ENCODE data around the gene STRIP1.
A peak's percentile ranks its signal among the peaks of the same experiment; 100 is the strongest.
"Not testable (repeated sequence)": the region's sequence is repeated elsewhere in the genome, so short reads cannot be mapped to it uniquely, and the experiment has no call there.

STRIP1 gene

DNA sequence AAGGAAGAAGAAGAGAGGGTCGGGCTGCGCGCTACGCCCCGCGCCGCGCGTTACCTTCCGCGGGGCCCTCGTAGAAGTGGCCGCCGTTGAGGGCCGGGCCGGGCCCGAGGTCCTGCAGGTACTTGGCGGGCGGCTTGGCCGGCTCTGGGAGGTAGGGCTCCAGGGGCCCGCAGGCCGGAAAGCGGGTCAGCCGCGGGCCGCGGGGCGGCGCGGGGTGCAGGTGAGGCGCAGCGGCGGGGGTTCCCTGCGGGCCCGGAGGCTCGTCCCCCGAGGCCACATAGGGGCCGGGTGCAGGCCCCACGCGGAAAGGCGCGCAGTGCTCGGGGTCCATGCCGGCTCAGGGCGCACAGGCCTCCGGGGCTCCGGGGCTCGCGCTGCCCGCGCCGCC, 35.9 kb downstream of the STRIP1 start:
- no peak for DNase-seq

DNA sequence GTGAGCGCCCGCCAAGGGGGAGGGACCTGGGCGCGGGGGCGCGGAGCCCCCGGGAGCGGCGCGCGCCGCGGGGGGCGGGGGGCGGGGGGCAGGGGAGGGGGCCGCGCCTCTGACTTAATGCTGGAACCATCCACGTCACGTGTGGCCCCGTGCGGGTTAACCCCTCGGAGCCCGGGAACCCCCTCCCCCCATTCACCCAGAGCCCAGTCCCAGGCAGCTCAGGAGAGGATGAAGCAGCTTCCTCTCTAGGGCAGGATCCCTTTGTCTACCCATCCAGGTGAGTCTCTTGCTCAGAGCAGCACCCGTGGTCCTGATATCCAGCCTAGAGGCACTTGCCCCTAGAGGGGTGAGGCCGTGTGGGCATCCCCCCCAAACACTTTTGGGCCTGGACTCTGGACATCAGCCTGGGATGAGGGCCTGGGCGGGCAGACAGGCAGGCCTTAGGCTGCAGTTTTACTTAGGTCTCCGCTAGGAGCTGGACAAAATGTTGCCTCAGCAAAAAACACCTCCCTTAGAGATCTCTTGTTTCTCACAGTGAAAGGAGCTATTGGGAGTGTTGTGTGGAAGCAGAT, 36.3 kb downstream of the STRIP1 start, which contains the start of gene ALX3:
TSS of gene ALX3 (minus strand) at position 2 of the 572 bp plus-strand sequence. CDS start 60 bp downstream, outside the sequence.
- DNase-seq, result no peak

DNA sequence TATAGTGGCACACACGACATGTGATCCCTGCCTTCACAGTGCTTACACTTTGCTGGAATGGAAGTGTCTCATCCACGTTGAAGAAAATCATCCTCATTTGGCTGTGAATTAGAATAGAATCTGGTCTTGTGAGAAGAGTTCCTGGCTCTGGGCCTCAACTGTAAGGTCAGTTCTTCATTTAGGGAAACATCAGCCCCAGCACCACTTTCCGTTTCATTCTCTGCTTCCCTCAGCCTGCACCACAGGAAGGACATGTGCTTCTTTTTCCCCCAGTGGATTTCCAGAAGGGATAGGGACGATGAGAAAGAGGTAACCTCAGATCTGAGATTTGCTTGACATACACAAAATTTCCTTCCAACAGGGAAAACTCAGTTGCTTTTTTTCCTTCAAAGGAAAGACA, 39.7 kb downstream of the STRIP1 start:
- no peak for DNase-seq

DNA sequence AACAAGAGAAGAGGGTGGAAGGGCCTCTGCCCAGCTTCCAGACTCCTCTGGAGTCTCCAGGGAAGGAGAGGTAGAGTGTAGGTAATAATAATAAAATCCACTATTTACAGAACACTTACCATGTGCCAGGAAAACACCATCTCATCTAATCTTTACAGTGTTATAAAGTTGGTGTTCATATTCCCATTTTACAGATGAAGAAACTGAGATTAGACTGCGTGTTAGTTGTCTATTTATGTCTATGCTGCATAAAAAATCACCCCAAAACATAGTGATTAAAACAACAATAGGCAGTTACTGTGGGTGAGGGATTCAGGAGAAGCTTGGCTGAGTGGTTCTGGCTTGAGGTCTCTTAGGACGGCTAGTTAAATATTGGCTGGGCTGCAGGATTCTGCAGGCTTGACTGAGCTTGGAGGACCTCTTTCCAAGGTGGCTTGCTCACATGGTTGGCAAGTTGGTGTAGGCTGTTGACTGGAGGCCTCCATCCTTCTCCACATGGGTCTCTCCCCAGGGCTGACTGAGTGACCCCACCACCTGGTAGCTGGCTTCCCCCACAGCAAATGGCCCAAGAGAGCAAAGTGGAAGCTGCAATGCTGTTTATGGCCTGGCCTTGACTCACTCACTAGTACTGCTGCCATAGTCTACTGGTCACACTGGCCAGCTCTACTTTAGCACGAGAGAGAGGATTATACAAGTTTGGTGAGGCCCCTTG, 42.5 kb downstream of the STRIP1 start:
- DNase-seq, result no peak

DNA sequence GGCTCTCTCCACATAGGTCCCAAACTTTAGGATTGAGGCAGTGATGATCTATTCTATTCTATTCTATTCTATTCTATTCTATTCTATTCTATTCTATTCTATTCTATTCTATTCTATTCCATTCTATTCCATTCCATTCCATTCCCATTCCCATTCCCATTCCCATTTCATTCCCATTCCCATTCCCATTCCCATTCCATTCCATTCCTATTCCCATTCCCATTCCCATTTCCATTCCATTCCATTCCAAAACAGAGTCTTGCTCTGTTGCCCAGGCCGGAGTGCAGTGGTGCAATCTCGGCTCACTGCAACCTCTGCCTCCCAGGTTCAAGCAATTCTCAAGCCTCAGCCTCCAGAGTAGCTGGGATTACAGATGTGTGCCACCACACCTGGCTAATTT, 45.6 kb downstream of the STRIP1 start:
- DNase-seq, result not testable (repeated sequence)

DNA sequence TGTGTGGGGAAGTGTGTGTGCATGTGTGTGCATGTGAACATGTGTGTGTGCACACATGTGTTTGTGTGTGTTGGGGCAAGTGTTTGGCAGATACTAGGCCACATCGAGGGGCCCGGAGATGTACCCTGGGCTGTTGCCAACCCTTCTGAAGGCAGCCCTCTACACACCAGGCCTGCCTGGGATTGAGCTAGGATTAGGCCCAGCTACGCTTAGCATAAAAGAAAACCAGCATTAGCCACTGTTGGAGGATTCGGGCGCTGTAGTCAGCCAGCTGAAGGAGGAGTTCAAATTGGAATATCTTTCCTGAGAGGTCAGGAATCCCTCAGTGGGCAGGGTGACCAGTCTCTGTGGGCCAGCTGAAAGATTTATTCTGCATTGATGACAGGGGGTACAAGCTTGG, 46.6 kb downstream of the STRIP1 start:
- no peak for DNase-seq

DNA sequence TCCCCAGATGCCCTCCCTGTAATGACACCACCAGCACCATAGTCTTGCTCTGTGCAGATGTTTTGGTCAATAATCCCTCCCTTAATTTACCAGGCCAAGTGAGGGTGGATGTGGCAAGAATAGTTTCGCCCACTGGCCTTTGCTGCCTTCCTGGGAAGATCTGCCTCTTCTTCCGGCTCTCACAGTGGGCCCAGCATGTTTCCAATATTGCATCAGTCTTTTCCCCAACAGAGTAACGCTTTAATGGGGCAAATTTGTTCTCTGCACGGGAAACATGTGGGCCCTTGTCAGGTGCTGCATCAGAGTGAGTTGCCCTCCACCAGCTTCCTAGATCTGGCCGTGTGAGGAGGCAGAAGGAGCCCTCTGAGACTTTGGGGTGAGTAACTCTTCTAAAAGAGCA, 48.1 kb downstream of the STRIP1 start:
- DNase-seq, result no peak

DNA sequence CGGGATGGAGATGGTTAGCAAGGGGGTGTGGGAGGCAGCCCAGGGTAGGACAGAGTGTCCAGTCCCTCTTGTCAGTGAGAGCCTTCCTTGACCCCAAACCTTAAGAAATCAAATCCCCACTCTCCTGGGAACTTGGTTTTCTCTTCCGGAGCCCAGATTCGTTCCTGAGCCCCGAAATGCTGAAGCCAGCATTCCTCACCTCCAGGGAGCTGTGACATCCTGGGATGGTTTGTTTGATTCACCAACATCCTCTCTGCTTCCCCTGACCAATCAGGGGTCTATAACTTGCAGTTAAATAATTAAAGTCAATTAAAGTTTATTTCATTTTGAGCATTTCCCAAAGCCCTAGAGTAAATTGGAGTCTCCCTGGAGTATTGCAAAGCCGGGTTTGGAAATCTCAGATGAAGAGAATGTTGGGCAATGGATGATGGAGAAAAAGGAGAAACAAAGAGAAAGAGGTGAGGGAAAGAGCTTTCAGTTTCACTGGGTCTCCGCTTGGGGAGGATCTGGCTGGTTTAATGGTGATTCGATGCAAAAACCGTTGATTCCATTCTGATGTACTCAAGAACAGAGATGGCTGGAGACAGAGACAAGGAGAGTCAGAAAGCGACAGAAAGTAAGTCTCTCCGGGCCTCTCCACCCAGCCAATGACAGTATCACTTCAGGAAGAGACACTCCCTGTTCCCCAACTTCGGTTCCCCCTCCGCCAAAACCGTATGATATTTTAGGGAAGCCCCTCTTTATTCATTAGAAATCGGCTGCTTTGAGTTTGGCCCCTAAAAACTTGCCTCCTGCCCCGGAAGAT, 48.8 kb downstream of the STRIP1 start:
- no peak for DNase-seq

DNA sequence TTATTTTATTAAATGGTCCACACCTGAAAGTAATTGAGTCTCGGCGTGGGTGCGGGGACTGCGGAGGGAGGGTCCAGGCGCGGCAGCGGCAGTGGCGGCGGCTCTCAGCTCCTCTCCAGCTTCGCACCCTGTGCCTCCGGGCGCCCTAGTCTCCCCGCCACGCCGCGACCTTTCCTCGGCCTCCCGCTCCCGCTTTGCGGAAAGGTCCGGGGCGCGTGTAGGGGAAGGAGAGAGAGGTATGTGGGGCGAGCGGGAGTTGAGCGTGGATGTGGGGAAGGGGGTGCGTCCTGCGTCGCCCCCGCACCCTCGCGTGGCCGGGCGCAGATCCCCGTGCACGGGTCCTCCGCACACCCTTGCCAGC, 49.4 kb downstream of the STRIP1 start:
- DNase-seq, result no peak

DNA sequence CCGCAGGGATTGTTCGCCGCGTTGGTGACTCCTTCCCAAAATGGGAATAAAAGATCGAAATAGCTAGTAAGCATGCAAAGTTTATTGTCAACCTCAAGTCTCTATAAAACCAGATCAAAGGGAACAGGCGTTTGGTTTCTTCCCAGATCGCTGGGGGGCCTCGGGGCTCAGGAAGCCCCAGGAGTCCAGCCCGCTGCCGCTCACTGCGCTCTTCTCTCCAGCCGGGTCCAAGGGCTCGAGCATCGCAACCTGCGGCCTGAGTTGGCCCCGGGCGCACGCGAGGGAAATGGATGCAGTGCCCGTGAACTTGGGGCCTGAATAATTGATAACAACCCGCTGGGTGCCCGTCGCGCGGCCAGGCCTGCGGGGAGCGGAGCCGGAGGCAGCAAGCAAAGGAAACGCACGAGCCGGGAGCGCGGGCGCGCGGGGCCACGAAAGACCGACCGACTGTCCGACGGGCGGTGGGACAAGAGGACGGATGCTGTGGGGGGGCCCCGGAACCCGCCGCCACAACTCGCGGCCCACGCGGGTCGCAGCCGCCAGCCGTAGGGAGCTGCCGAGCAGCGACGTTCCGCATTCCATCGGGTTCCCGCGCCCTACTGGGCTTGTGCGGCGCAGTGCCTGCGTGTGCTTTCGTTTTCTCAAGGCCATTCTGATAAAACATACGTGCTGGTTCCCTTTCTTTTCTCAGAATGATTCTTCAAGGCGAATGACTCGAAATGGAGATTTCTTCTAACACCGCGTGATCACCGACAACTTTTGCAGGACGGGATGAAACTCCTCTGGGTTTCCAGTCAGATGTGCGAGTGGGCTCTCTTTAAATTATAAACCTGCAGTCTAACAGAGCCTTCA, 50.0 kb downstream of the STRIP1 start:
- no peak for DNase-seq

DNA sequence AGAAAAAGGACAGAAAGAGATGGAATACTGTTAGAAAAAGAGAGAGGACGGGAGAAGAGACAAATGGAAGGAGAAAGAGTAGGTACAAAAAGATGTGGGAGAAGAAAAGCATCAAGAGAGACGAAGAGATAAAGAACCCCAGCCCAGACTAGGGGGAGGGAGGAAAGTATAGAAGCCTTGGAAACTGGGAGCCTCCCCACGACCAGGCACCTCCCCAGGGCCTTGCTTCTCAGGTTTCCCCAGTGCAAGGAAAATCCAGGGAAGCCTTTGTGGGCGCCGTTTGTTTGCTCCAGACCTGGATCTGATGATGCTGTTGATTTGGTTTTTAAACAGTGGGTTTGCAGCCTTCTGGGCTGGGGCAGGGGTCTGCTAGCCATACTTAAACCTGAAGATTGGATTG, 51.2 kb downstream of the STRIP1 start:
- DNase-seq, result no peak

DNA sequence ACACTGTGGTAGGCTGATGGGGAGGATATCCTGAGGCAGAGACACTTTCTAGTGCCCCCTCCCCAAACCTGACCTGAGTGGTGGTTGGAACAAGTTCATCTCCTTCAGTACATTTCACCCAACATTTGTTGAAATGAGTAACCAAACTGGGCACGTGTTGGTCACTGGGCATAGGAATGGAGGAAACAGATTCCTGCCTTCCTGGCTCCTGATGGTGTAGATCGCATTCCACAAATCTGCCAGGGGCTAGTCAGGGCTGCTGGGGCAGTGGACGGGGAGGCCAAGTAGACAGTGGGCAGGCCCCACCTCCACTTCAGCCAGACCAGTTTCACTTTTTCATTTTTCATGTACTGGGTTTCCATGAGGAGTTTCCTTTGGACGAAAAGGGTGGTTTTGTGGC, 52.5 kb downstream of the STRIP1 start:
- no peak for DNase-seq

DNA sequence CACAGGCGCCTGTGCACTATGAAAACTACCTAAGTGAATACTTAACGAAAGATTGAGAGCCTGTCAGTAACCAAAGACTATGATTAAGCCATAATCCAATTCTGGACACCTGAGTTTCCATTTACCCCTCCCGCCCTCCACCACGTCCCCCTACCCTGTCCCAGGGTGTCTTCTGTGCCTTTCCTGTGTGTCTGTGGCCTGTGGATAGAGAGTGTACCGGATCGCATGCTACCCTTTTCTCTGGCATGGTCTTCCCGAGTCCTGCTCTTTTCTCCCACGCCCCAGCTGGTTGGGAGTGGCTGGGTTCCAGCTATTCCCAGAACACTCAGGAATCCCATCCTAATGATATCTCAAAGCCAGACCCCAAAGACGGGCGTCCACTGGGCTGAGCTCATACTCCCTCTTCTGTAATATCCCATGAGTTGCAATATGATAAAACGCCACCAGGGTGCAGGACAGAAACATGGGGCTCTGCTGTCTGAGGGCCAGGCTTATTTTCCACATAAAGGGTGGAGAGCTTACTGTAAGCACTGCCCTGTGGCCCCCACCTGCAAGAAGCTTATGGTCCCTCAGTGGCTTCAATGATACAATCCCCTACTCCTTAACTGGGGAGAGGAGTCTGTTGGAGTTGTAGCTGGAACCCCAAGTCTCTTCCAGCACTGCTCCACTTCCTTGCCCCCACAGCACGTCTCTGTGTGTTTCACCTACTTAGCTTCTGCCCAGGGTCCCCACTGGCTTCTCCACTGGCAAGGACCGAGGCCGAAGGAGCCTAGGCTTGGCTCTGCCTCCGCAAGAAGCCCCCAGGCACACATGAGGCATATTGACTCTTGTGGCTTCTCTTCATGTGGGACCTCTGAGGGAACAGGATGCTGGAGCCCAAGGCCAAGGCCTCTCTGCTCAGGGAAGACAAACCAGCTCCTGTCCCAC, 53.7 kb downstream of the STRIP1 start:
- DNase-seq, result peak; percentile 25 to 34

DNA sequence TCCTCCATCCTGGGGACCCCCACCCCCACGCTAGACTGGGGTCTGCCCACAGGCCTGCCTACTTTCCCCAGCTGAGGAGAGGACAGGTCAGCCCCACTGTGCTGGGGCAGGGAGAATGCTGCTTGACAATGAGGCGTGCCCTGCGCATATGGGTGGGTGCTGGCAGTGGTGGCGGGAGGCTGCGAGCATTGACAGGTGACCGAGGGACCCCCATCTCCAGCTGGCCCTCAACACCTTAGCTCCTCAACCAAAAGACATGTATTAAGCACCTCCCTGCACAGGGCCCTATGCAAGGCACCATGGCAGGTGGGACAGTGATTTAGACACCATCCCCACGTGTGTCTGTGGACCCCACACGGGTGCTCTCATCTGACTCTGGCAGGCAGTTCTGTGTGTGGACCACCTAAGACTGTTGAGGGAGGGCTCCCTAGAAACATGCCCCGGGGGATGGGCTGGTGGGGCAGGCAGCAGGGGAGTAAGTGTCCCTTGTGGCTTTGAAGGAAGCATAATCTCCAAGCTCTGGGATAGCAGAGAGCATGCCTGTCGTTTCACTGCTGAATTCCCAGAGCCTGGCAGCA, 54.4 kb downstream of the STRIP1 start:
- no peak for DNase-seq

DNA sequence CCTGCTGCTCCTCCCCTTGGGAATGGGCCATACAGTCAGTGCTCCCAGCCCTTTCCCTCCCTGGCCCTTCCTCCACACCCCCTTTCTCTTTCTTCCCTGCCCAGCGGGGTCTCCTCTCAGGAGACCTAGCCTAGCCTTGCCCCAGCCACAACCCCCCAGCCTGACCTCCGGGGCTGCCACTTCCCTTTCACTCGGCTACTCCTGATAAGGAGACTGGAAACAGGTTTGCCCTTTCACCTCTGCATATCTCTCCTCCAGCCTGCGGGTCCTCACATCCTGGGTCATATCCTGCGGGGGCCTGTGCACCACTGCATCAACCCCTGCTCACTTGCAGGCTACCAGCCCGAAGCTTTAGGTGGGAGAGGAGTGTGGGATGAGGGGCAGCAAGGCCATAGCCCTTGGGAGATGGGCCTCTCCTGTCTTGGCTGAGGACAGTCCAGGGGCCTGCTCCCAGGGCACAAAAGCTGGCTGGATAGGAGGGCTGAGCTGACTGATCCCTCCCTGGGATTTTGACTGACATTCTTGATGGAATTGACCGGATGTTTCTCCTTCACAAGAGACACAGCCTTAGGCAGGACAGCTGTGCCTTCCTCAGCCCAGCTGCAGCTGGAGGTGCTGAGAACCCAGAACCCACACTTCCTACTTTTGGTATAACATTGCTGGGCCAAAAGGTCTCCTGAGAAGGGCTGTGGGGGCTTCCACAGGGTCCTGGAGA, 55.3 kb downstream of the STRIP1 start:
- DNase-seq, result no peak

DNA sequence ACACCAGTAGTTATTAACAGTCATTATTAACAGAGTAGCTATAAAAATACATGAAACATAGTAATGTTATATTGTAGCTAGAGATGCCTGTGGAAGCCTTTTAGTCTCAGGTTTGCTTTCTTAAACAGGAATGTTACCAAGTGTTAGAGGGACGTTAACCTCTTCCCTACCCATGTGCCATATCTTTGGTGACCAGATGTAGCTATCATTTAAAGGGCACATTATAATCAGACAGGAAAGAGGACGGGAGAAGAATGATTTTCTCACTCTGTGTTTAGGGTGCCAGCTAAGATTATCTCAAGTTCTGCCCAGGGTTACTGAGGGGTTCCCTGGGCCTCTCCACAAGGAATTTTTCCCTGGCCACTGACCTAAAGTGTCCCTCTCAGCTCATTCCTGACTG, 57.0 kb downstream of the STRIP1 start:
- DNase-seq, result no peak

DNA sequence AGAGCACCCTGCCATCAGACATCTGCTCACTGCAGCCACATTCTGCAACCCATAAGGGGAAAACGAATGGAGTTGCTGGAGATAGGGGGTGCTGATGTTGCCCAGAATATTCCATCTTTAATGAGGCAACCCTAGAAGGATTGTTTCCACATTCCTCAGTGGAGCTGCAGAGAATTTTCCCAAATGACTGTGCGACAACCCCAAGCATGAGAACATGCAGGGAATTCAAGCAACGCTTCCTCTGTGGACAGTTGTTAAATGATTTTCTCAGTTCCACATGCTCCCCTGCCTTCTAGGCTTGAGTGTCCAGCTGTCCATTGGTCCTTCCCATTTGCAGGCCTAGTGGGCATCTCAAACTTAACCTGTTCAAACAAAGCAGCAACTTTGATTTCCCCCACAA, 57.4 kb downstream of the STRIP1 start:
- no peak for DNase-seq

DNA sequence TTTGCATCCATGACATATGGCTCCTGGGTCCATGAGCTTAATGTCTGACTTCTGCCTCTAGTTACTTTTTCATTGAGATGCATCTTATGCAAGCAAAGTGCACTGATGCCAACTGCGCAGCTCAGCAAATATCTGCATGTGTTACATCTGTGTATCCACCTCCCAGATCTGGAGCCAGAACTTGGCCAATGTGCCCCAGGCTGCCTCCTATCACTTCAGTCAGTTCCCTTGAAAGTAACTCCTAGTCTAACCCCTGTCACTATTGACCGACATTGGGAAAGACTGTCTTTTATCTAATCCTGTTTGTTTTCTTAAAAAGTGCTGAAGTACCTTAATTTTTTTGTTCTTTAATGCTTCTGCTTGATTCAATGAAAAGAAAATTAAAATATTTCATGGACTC, 58.6 kb downstream of the STRIP1 start:
- DNase-seq, result no peak

DNA sequence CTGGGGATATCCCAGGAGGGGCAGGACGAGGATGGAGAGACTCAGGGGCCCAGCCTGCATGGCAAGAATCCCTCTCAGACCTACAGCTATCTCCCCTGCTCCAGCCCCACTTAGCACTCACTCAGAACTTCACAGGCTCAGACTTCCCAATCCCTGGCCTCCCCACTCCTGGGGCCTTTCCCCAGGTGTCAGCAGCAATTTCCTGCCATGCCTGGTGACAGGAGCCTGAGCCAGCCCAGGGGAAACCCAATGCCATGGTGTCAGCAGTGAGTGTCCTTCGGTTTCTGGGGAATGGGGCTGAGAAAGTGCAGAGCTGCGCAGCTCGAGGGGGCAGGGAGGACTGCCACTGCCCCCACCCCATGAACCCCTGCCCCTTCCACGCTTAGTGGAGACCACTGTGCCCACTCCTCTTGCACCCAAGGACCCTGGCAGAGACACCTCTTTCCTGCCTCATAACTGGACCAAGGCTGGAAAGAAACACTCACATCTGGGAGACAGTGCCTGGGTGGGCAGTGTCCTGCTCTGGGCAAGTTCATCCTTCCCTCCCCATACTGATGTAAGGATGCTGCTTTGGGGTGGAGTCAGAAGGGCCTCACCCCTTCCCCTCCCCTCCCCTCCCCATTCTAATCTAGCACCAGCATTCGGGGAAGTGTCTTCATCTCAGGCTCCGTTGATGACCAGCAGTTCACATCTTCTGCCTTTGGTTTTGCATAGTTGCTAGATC, 60.7 kb downstream of the STRIP1 start:
- no peak for DNase-seq

DNA sequence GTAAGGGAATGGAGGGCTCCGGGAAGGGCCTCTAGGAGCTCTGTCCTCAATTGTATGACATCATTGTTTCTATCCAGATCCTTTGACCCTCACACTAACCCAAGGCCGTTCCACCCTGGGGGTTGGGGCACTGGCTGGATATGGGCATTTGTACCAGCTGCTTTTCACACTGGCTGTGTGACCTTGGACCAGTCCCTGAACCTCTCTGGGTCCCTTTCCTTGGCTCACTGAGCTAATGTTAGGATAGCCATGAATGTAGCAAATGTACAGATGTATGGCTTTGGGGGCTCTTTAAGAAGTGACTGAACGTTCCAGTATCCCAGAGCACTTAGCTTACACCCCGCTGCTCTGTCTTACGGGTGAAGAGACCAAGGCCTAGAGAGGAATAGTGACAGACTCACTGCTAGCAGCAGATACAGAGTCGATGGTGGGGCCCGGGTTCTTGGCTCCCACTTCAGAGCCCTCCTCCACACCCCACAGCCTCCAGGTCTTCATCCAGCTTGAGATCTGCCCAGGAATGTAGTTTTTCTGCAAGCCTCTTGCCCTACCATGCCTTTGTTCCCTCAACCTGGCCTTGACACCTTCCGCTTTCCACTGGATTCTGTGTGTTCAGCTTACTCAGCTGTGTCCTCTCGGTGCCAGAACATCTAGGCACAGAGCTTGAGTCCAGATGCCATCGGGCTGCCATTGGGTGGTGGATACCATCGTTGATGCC, 63.2 kb downstream of the STRIP1 start:
- no peak for DNase-seq

Data from activated CD4-positive, alpha-beta T cell treated with anti-CD3 and anti-CD28 coated beads, Interleukin-2, amount 50 U/mL, for 4 hours (primary cell).